SH-SY5Y (cell line): Measurements from ENCODE around the gene PTRH1.

ENCODE experiments used
- GATA2 ChIP-seq: IDR thresholded peaks from 2 replicates; pipeline ENCODE4 v1.6.1; 2011; ENCODE audit warnings: mild to moderate bottlenecking, low read depth, low read length
- GATA3 ChIP-seq: IDR thresholded peaks from 2 replicates; pipeline ENCODE4 v1.6.1; 2011; ENCODE audit warnings: low read depth, mild to moderate bottlenecking, low read length, moderate library complexity

GRCh38 chr9:127720031-127720864 lies 4.8 kb upstream of the PTRH1 start:
- TF ChIP-seq GATA2 (no peak), GATA3 (no peak)
